H1 (cell line): ENCODE measurements around the gene LRG1. TPM values are rescaled to one million over a fixed set of nuclear protein-coding genes. Genes with fewer than 3 reads are reported as not detected.

ENCODE experiments used
- EZH2 ChIP-seq: fragments of 200-600 bp; sonication (generic); IDR thresholded peaks from 2 replicates; pipeline ENCODE4 v1.7.1; 2012; ENCODE audit warnings: low read depth, mild to moderate bottlenecking, moderate library complexity, low read length, inconsistent platforms; ENCODE audit not compliant: severe bottlenecking
- JUN ChIP-seq: IDR thresholded peaks from 2 replicates; pipeline ENCODE4 v1.6.1; 2011; ENCODE audit warnings: low read depth, mild to moderate bottlenecking, improper control_type of control experiment, low read length
- ZNF274 ChIP-seq: IDR thresholded peaks from 2 replicates; pipeline ENCODE4 v1.7.0; 2012; ENCODE audit warnings: low read length, borderline replicate concordance; ENCODE audit errors: extremely low read depth
- polyA plus RNA-seq, 7 experiments: library from polyadenylated mRNA; depleted of rRNA in 3 of 7; stranded (reverse) in 5 of 7; unstranded in 2 of 7; fragments of >200 nt in 5 of 7; fragments of 200-250 nt in 2 of 7; gene quantifications; 1 replicate in 5 of 7; 2 replicates in 1 of 7; 4 replicates in 1 of 7; pipeline versions ENCODE4 v1.2.1 to v1.2.3, GENCODE V29; 2011 to 2013; ENCODE audit warnings: missing spikeins in 2 of 7, mixed read lengths in 2 of 7
- total RNA-seq: library from RNA; stranded (reverse); fragmentation: NEBNext Ultra II Directional; extraction: Animal tissue kit (Norgen Biotek cat#: 25700); gene quantifications from 2 replicates; pipeline ENCODE4 v1.2.1, GENCODE V29; 2021

LRG1 gene
- total and polyA plus RNA-seq, 2 of the 8 experiments (the other 6 are each of a cell fraction or from before 2014, with no cell fraction given): 0.48 to 0.79 TPM

- TF ChIP-seq ZNF274: no peak
- TF ChIP-seq EZH2: no peak
- no peak for TF ChIP-seq JUN
Observed at GRCh38 chr19:4585556-4585955, 45.7 kb upstream of the LRG1 start (continued).
